HCT116 (cell line): Measurements from ENCODE around the gene KRT77. TPM values are rescaled to one million over a fixed set of nuclear protein-coding genes. Genes with fewer than 3 reads are reported as not detected.

ENCODE experiments used
- ATAC-seq: fragments of 200-7000 bp; cut with Tn5 transposase; 2 replicates; pipeline ENCODE4 v1.9.1; 2020; ENCODE audit warnings: mild to moderate bottlenecking, moderate library complexity
- BruUV-seq: library from RNA; stranded (reverse); fragments of 400-500 nt; replicated peaks from 2 replicates; lab custom pipeline; 2021; lab: Mats Ljungman, UMichigan
- CTCF ChIA-PET: fragments of 300-600 bp; sonication (Branson Sonifier 250); formaldehyde crosslinking; loops from one replicate; lab custom pipeline; 2021; ENCODE audit warnings: antibody characterized with exemption; lab: Charles Lee
- POLR2A ChIA-PET: fragments of 300-600, 350-600 bp; sonication (Branson Sonifier 250); formaldehyde crosslinking; loops from one replicate; lab custom pipeline; 2021; ENCODE audit warnings: antibody characterized with exemption; lab: Charles Lee
- RAD21 ChIA-PET, 2 experiments: fragments of 300-600 bp; sonication (Branson Sonifier 250); formaldehyde crosslinking; loops; one replicate each; lab custom pipeline; 2023; ENCODE audit warnings: low total read pairs in 2 of 2; ENCODE audit not compliant: uncharacterized antibody in 2 of 2, unreplicated experiment in 2 of 2, low non-redundant PET in 1 of 2; lab: Charles Lee
- DNase-seq: peaks from one replicate; pipeline ENCODE4 v3.0.0-alpha.2; 2010; ENCODE audit warnings: low read depth, low spot score
- H2AFZ ChIP-seq: fragments of 200-600 bp; shearing (Covaris generic), sonication (generic); 2 replicates; pipeline ENCODE4 v1.6.1; 2017; ENCODE audit warnings: low read depth, mixed run types, mixed read lengths, antibody characterized with exemption, low read length; ENCODE audit not compliant: poor library complexity, severe bottlenecking
- H3K27ac ChIP-seq: 2 replicates; pipeline ENCODE4 v1.5.1; 2012; ENCODE audit warnings: low read depth, low read length
- H3K27me3 ChIP-seq: fragments of 200-600 bp; sonication (generic); 2 replicates; pipeline ENCODE4 v1.6.1; 2016; ENCODE audit warnings: mixed run types, low read length, mixed read lengths; ENCODE audit not compliant: insufficient read depth
- H3K36me3 ChIP-seq, 2 experiments: fragments of 200-500 bp in 1 of 2; fragments of 200-600 bp in 1 of 2; sonication (Bioruptor generic) in 1 of 2; sonication (generic) in 1 of 2; 2 replicates each; pipeline versions ENCODE4 v1.5.1 to v1.6.1; 2014 to 2016; ENCODE audit warnings: low read length in 2 of 2, inconsistent platforms in 1 of 2, mixed read lengths in 1 of 2, mixed run types in 1 of 2; ENCODE audit not compliant: insufficient read depth in 2 of 2, control insufficient read depth in 1 of 2
- H3K4me1 ChIP-seq, 2 experiments: fragments of 200-600 bp in 1 of 2; sonication (generic) in 1 of 2; 2 replicates each; pipeline versions ENCODE4 v1.5.1 to v1.6.1; 2012 to 2017; ENCODE audit warnings: low read length in 2 of 2, inconsistent platforms in 1 of 2, mild to moderate bottlenecking in 1 of 2, mixed read lengths in 1 of 2, mixed run types in 1 of 2, moderate library complexity in 1 of 2; ENCODE audit not compliant: insufficient read depth in 2 of 2, control insufficient read depth in 1 of 2
- H3K4me2 ChIP-seq: fragments of 200-600 bp; sonication (generic); 2 replicates; pipeline ENCODE4 v1.6.1; 2017; ENCODE audit warnings: mixed run types, low read length, mixed read lengths
- H3K4me3 ChIP-seq, 2 experiments: fragments of 200-600 bp in 1 of 2; sonication (generic) in 1 of 2; replicated peaks in 1 of 2; 2 replicates each; pipeline ENCODE4 v1.5.1; 2011 to 2016; ENCODE audit warnings: low read length in 2 of 2, control low read depth in 1 of 2, low read depth in 1 of 2, mild to moderate bottlenecking in 1 of 2, mixed read lengths in 1 of 2, mixed run types in 1 of 2
- H3K79me2 ChIP-seq: fragments of 200-600 bp; sonication (generic); 2 replicates; pipeline ENCODE4 v1.6.1; 2017; ENCODE audit warnings: mild to moderate bottlenecking, mixed run types, low read length, moderate library complexity, mixed read lengths; ENCODE audit not compliant: insufficient read depth
- H3K9ac ChIP-seq: fragments of 200-600 bp; sonication (generic); 2 replicates; pipeline ENCODE4 v1.6.1; 2016; ENCODE audit warnings: low read length, mixed read lengths
- H3K9me2 ChIP-seq: fragments of 200-600 bp; sonication (generic), shearing (Covaris generic); 2 replicates; pipeline ENCODE4 v1.6.1; 2017; ENCODE audit warnings: mixed run types, mild to moderate bottlenecking, moderate library complexity; ENCODE audit not compliant: insufficient read depth
- H3K9me3 ChIP-seq, 2 experiments: fragments of 200-500 bp in 1 of 2; fragments of 200-600 bp in 1 of 2; sonication (Bioruptor generic) in 1 of 2; sonication (generic) in 1 of 2; 2 replicates each; pipeline ENCODE4 v1.6.1; 2014 to 2017; ENCODE audit warnings: low read length in 2 of 2, mixed read lengths in 2 of 2, inconsistent platforms in 1 of 2, low read depth in 1 of 2, mild to moderate bottlenecking in 1 of 2, mixed run types in 1 of 2, moderate library complexity in 1 of 2; ENCODE audit not compliant: control insufficient read depth in 1 of 2, insufficient read depth in 1 of 2
- H4K20me1 ChIP-seq: fragments of 200-600 bp; sonication (generic), shearing (Covaris generic); 2 replicates; pipeline ENCODE4 v1.6.1; 2017; ENCODE audit warnings: mixed run types, mild to moderate bottlenecking, moderate library complexity; ENCODE audit not compliant: insufficient read depth
- FOSL1 ChIP-seq: IDR thresholded peaks from 2 replicates; pipeline ENCODE4 v1.6.1; 2012; ENCODE audit warnings: low read depth
- POLR2A ChIP-seq: IDR thresholded peaks from 2 replicates; pipeline ENCODE4 v1.7.0; 2011; ENCODE audit warnings: borderline replicate concordance; ENCODE audit not compliant: insufficient read depth, insufficient read length; ENCODE audit errors: extremely low read depth
- POLR2AphosphoS5 ChIP-seq: IDR thresholded peaks from 2 replicates; pipeline ENCODE4 v1.6.1; 2011; ENCODE audit warnings: mild to moderate bottlenecking, low read depth, low read length, moderate library complexity
- ZNF274 ChIP-seq: fragments of 200-500 bp; sonication (Bioruptor generic); IDR thresholded peaks from 2 replicates; pipeline ENCODE4 v1.6.1; 2014; ENCODE audit warnings: mild to moderate bottlenecking, low read depth, low read length, inconsistent platforms
- intact Hi-C: fragments of 100-400 bp; cut with micrococcal nuclease; formaldehyde crosslinking; loops from 2 replicates; pipeline ENCODE4 v1.10.0; 2022
- total RNA-seq: library from RNA; stranded (reverse); gene quantifications from one replicate; pipeline ENCODE4 v1.2.1, GENCODE V29; 2021; ENCODE audit not compliant: unreplicated experiment
- TF ChIP-seq, protein P1 (sequence below): IDR thresholded peaks from 2 replicates; pipeline ENCODE4 v1.6.1; 2012; ENCODE audit warnings: low read depth
- TF ChIP-seq, protein P2 (sequence below): IDR thresholded peaks from 2 replicates; pipeline ENCODE4 v1.6.1; 2012

KRT77 gene
- total RNA-seq, 1 experiment from 2014 or later = not detected

DNA sequence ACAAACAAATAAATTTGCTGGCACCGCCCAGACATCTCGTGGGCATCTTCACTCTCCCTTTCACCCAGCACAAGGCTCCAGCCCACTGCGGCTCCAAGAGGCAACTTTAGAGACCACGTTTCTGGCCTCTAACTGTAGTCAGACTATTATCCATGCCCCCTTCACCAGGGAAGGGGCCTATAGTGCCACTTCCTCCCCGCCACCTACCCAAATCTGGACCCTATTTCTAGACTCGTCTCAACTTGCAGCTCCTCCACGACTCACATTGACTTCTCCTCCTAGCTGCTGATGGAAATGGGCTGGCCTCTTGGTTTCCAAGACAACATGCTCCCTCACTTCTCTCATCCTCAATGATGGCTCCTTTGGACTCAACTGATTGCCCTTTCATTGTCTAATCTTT lies 35.4 kb downstream of the KRT77 start:
- Histone ChIP-seq H3K27ac (no peak overlapping the region), H3K4me1 (peaks cover 0 to 21% of the 10 kb centered on the region in 2 experiments; a peak in 2 of 4 replicates), H3K79me2 (no peaks in the 10 kb centered on the region), H3K9me3 (no peaks in the 10 kb centered on the region), H3K4me2 (no peak overlapping the region), H2AFZ (no peak overlapping the region), H3K9ac (no peak overlapping the region), H4K20me1 (no peaks in the 10 kb centered on the region), H3K9me2 (no peaks in the 10 kb centered on the region), H3K4me3 (no peak overlapping the region), H3K27me3 (no peaks in the 10 kb centered on the region), H3K36me3 (no peaks in the 10 kb centered on the region)
- ATAC-seq (no peak), DNase-seq (no peak)
- BruUV-seq = no TSS peak
- POLR2A ChIA-PET = no interaction called here
- no peak for TF ChIP-seq ZNF274
- TF ChIP-seq FOSL1 = no peak
- no peak for TF ChIP-seq POLR2A
- no peak for TF ChIP-seq POLR2AphosphoS5
- TF ChIP-seq, protein P1, sequence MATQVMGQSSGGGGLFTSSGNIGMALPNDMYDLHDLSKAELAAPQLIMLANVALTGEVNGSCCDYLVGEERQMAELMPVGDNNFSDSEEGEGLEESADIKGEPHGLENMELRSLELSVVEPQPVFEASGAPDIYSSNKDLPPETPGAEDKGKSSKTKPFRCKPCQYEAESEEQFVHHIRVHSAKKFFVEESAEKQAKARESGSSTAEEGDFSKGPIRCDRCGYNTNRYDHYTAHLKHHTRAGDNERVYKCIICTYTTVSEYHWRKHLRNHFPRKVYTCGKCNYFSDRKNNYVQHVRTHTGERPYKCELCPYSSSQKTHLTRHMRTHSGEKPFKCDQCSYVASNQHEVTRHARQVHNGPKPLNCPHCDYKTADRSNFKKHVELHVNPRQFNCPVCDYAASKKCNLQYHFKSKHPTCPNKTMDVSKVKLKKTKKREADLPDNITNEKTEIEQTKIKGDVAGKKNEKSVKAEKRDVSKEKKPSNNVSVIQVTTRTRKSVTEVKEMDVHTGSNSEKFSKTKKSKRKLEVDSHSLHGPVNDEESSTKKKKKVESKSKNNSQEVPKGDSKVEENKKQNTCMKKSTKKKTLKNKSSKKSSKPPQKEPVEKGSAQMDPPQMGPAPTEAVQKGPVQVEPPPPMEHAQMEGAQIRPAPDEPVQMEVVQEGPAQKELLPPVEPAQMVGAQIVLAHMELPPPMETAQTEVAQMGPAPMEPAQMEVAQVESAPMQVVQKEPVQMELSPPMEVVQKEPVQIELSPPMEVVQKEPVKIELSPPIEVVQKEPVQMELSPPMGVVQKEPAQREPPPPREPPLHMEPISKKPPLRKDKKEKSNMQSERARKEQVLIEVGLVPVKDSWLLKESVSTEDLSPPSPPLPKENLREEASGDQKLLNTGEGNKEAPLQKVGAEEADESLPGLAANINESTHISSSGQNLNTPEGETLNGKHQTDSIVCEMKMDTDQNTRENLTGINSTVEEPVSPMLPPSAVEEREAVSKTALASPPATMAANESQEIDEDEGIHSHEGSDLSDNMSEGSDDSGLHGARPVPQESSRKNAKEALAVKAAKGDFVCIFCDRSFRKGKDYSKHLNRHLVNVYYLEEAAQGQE = no peak
- TF ChIP-seq, protein P2, sequence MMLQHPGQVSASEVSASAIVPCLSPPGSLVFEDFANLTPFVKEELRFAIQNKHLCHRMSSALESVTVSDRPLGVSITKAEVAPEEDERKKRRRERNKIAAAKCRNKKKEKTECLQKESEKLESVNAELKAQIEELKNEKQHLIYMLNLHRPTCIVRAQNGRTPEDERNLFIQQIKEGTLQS = no peak
- intact Hi-C loops = loop anchor here (2.0 kb wide), 1 partner anchor 203 kb away; no protein-coding TSS in a partner anchor
- CTCF ChIA-PET = interaction anchor here (1.0 to 1.7 kb wide), 4 partner anchors 198 to 210 kb away, joined by 3 to 10 read pairs (median 5); no protein-coding TSS in a partner anchor
- RAD21 ChIA-PET = no interaction called here
